TTC549 (cell line): ENCODE measurements around the gene SLC4A1.

ENCODE experiments used
- FAIRE-seq: peaks from 2 replicates; lab custom pipeline; 2012; peaks lifted over from hg19 to GRCh38; lab: Jason Lieb, UNC

Gene SLC4A1

GRCh38 chr17:44220213-44221083, 47.5 kb downstream of the SLC4A1 start:
- no peak for FAIRE-seq

GRCh38 chr17:44219616-44220212, 48.2 kb downstream of the SLC4A1 start, which contains the start of gene UBTF:
Gene UBTF (minus strand): TSS chr17:44219675. CDS start chr17:44218229, 1,446 bp downstream.
- FAIRE-seq: no peak

DNA sequence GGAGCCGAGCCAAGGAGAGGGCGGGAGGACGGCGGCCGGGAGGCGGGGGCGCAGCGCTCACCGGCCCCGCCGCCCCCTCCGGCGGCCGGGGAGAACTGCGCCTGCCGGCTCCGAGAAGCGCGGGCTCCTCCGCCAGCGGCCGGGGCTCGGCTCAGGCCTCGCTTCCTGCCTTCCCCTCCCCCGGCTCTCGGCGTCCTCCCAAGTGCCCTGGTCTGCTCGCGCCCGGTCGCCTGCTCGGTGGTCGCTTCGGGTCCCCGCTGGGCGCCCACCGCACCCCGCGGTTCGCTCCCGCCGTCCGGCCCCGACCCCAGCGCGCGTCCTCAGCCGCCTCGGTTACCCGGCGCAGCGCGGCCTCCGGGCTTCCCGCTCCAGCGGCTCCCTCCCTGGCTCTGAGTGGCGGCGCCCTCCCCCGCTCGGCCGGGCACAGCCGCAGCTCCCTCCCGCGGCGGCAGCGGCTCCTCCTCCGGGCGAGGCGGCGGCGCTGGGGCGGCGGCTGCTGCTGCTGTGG, 48.8 kb downstream of the SLC4A1 start:
- no peak for FAIRE-seq

DNA sequence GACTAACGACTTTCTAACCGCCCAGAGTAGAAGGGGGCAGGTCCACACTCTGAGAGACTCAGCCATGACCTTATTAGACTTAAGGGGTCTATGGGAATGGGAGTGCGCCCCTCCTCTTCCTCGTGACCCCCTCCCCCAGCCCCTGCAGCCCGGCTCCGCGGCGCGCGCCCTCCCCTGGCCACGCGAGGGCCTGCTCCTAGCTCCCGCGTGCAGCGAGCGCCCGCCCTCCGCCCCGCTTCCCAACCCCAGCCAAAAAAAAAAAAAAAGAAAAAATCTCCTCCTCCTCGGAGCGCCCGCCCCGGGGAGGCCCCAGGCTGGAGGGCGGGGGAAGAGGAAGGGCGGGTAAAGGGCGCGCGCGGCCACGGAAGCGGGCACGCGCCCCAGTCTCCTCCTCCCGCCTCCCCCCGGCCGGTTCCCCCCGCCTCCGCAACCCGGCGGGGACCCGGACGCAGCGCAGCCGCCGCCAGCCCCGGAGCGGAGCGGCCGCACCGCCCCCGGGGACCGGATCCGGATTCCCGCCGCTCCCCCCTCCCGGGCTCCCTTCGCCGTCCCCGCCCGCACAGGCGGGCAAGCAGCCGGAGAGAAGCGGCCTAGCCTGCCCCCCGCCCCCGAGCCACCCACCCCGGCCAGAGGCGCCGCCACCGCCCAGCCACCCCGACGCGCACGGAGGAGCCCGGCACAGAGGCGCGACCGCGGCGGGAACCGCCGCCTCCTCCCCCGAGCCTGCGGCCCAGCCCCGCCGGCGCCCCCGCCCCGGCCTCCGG, 49.4 kb downstream of the SLC4A1 start:
- no peak for FAIRE-seq

GRCh38 chr17:44217738-44218343, 50.1 kb downstream of the SLC4A1 start:
- FAIRE-seq: no peak

DNA sequence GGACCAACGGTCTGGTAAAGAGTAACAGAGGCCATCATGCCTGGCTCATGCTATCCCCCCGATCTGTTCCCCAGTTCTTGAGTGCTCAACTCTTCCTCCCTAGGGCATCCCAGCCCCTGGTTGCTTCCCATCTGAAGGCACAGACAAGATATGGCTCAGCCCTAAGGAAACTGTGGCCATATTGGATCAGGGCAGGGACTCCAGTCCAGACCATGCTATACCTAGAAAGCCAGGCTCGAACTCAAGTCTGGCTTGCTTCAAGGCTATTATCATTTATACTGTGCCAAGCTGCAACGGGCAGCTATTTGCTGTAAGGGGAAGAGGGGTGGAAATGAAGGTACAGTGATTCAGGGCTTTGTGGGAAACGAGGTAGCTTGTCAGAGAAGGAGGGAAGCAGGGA, 51.2 kb downstream of the SLC4A1 start:
- FAIRE-seq: no peak

DNA sequence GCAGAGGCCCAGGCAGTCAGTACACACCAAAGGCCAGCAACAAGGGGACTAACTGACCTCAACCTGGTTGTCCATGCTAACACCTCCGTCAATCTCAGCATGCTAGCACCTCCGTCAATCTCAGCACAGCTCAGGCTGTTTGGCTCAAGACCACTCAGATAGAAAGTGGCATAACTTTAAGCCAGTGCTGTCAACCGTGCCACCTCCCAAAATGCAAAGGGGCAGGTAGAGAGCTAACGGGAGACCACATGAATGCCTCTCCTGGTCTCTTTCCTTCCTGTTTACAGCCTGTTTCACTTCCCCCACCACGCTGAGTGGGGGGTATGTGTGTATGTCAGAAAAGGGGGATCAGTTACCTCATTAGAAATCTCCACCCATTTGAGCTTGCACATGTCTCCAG, 51.8 kb downstream of the SLC4A1 start:
- FAIRE-seq: no peak

GRCh38 chr17:44214896-44215295, 53.0 kb downstream of the SLC4A1 start:
- no peak for FAIRE-seq

- FAIRE-seq: no peak
Measured at GRCh38 chr17:44214230-44214494, 53.8 kb downstream of the SLC4A1 start.

- FAIRE-seq: no peak
Measured at GRCh38 chr17:44213403-44214229, 54.3 kb downstream of the SLC4A1 start.

GRCh38 chr17:44212507-44213402, 55.2 kb downstream of the SLC4A1 start:
- FAIRE-seq: no peak

DNA sequence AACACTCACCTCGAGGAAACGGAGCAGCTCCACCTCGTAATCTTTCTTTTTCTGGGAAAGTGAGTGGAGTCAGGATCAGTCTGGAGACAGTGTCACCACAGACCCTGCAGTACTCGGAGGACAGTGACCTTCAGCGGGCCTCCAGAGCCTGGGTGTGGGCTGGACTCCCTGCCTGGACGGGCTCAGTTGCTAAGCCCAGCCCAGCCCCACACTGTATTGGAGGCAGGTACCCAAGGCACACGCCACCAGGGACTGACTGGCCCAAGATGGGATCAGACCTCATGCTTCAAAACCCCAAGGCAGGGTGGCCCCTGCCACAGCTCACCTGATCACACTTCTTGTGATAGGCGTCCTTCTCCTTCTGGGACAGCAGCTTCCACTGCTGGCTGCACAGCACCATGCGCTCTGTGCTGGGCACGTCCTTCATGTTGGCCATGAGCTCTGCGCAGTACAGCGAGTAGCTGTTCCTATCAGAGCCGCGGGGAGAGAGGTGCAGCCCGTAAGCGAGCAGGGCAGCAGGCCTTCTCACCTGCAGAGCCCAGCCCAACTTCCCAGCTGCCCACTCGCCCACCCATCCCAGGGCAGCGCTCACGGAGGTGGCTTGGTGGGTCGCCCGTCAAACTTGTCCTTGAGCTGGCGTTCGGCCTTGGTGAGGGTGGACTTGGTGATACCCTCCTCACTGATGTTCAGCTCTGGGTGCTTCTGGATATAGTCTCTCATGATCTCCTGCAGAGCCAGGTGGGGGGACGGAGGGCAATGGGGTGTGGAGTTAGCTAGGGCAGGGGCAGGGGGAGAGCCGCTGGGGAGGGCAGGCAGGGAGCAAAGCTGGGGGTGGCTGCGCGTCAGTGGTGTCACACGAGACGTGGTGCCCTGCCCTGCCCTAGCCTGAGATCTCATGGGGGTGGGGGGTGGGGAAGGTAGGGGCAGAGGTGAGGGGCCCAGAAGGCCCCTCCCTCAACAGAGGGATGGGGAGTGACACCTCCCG, 56.4 kb downstream of the SLC4A1 start:
- no peak for FAIRE-seq

GRCh38 chr17:44210342-44211192, 57.4 kb downstream of the SLC4A1 start:
- no peak for FAIRE-seq

- no peak for FAIRE-seq
Measured at GRCh38 chr17:44209786-44210341, 58.1 kb downstream of the SLC4A1 start.

DNA sequence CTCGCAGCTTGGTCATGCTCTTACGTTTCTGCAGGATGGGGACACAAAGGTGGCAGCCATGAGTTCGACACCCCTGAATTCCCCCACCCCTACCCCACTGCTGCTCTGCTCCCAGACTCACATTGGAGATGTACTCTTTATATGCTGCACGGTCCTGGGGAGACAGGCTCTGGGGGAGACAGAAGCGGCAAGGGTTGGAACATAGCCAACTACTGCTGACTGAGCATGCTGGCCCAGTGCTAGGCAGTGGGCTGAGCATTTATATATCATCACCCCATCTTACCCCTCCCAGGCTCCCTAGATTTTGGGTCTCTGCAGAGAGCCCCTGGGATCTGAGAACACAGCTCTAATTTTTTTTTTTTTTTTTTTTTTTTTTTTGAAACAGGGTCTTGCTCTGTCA, 60.2 kb downstream of the SLC4A1 start:
- FAIRE-seq: no peak

- FAIRE-seq: no peak
Measured at GRCh38 chr17:44207319-44207718, 60.6 kb downstream of the SLC4A1 start.

DNA sequence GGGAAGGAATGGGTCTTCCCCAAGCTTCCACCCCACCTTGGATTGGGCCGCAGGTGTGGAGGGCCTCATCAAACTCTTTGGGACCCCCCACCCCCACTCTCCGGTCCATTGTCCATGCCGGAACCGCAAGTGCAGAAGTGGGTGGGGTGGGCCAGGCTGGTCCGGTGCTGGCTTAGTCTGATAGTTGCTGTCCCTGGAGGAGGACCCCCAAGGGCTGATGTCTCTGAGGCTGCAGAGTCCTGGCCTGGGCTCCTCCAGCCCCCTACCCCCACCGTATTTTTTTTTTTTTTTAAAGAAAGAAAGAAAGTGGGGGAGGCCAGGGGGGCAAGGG, 61.1 kb downstream of the SLC4A1 start:
- no peak for FAIRE-seq
